Measurements from ENCODE around the gene ZNF316.
"Not testable (repeated sequence)": the region's sequence is repeated elsewhere in the genome, so short reads cannot be mapped to it uniquely, and the experiment has no call there.

ZNF316 gene

GRCh38 chr7:6621195-6622133 is 15.7 kb upstream of the ZNF316 start:
- no peak for DNase-seq (ENCODE audit: low spot score)

- DNase-seq (ENCODE audit: low spot score) = no peak
Measured at GRCh38 chr7:6622134-6622710, 14.9 kb upstream of the ZNF316 start.

GRCh38 chr7:6623589-6624245 is 13.4 kb upstream of the ZNF316 start:
- DNase-seq (ENCODE audit: low spot score) = no peak

- no peak for DNase-seq (ENCODE audit: low spot score)
Measured at GRCh38 chr7:6624246-6624611, 12.9 kb upstream of the ZNF316 start.

- DNase-seq (ENCODE audit: low spot score) = no peak
Measured at GRCh38 chr7:6628045-6628444, 9.1 kb upstream of the ZNF316 start.

- no peak for DNase-seq (ENCODE audit: low spot score)
Measured at GRCh38 chr7:6630007-6630849, 6.9 kb upstream of the ZNF316 start.

GRCh38 chr7:6631605-6632004 is 5.5 kb upstream of the ZNF316 start:
- no peak for DNase-seq (ENCODE audit: low spot score)

- DNase-seq (ENCODE audit: low spot score) = no peak
Measured at GRCh38 chr7:6634021-6634420, 3.1 kb upstream of the ZNF316 start.

- DNase-seq (ENCODE audit: low spot score) = not testable (repeated sequence)
Measured at GRCh38 chr7:6634971-6635370, 2.1 kb upstream of the ZNF316 start.

GRCh38 chr7:6637544-6638229 is 569 bp downstream of the ZNF316 start:
- peak; percentile 88 for DNase-seq (ENCODE audit: low spot score)

GRCh38 chr7:6639032-6639431 is 1.9 kb downstream of the ZNF316 start:
- no peak for DNase-seq (ENCODE audit: low spot score)

- no peak for DNase-seq (ENCODE audit: low spot score)
Measured at GRCh38 chr7:6639627-6640026, 2.5 kb downstream of the ZNF316 start.

- peak; percentile 72 for DNase-seq (ENCODE audit: low spot score)
Measured at GRCh38 chr7:6640246-6640721, 3.2 kb downstream of the ZNF316 start.

GRCh38 chr7:6641305-6642035 is 4.4 kb downstream of the ZNF316 start:
- DNase-seq (ENCODE audit: low spot score) = no peak

GRCh38 chr7:6642239-6642839 is 5.2 kb downstream of the ZNF316 start:
- no peak for DNase-seq (ENCODE audit: low spot score)

GRCh38 chr7:6642861-6643640 is 5.9 kb downstream of the ZNF316 start:
- DNase-seq (ENCODE audit: low spot score) = no peak

GRCh38 chr7:6643915-6644625 is 7.0 kb downstream of the ZNF316 start:
- no peak for DNase-seq (ENCODE audit: low spot score)

- DNase-seq (ENCODE audit: low spot score) = no peak
Measured at GRCh38 chr7:6644728-6645127, 7.6 kb downstream of the ZNF316 start.

GRCh38 chr7:6646465-6646864 is 9.3 kb downstream of the ZNF316 start:
- DNase-seq (ENCODE audit: low spot score) = no peak
